Kidney (tissue), 14 donors: ENCODE data around the gene FAM180A. TPM values are rescaled to one million over a fixed set of nuclear protein-coding genes. Genes with fewer than 3 reads are reported as not detected.

Experiments used
- DNase-seq, 5 donors: peaks; one replicate each; pipeline ENCODE4 v3.0.0-alpha.2; 2013 to 2020
- FAIRE-seq: peaks from 2 replicates; lab custom pipeline; 2012; peaks lifted over from hg19 to GRCh38; lab: Jason Lieb, UNC
- H3K27ac ChIP-seq, 2 donors: one replicate each; pipeline ENCODE4 v1.7.0; 2013; ENCODE audit warnings: low read depth in 2 of 2, low read length in 2 of 2, inconsistent platforms in 1 of 2
- H3K27me3 ChIP-seq: one replicate; pipeline ENCODE4 v1.7.1; 2013; ENCODE audit warnings: low read length, inconsistent platforms; ENCODE audit not compliant: control insufficient read depth, insufficient read depth
- H3K36me3 ChIP-seq, 3 donors: one replicate each; pipeline versions ENCODE4 v1.7.0 to v1.7.1; 2013; ENCODE audit warnings: low read length in 3 of 3, control low read depth in 1 of 3, inconsistent platforms in 1 of 3; ENCODE audit not compliant: insufficient read depth in 3 of 3, control insufficient read depth in 2 of 3
- H3K4me1 ChIP-seq, 3 donors: one replicate each; pipeline versions ENCODE4 v1.7.0 to v1.7.1; 2013; ENCODE audit warnings: low read length in 3 of 3, inconsistent platforms in 1 of 3, low read depth in 1 of 3; ENCODE audit not compliant: control insufficient read depth in 2 of 3, insufficient read depth in 2 of 3
- H3K4me3 ChIP-seq, 3 donors: one replicate each; pipeline versions ENCODE4 v1.7.0 to v1.8.1; 2013; ENCODE audit warnings: low read length in 3 of 3, control low read depth in 1 of 3, inconsistent platforms in 1 of 3
- H3K9ac ChIP-seq, 3 donors: one replicate each; pipeline versions ENCODE4 v1.7.0 to v1.7.1; 2013; ENCODE audit warnings: low read length in 3 of 3, control low read depth in 1 of 3, inconsistent platforms in 1 of 3
- H3K9me3 ChIP-seq, 3 donors: one replicate each; pipeline versions ENCODE4 v1.7.0 to v1.7.1; 2013; ENCODE audit warnings: low read length in 3 of 3, control low read depth in 1 of 3, inconsistent platforms in 1 of 3; ENCODE audit not compliant: control insufficient read depth in 2 of 3, insufficient read depth in 1 of 3
- CTCF ChIP-seq: IDR thresholded peaks from 3 replicates; pipeline ENCODE4 v1.5.1; 2012; ENCODE audit warnings: mild to moderate bottlenecking, moderate library complexity, borderline replicate concordance; ENCODE audit not compliant: insufficient read depth; ENCODE audit errors: extremely low read depth
- intact Hi-C: fragments of 100-400 bp; cut with DNase I; formaldehyde crosslinking; loops from one replicate; pipeline ENCODE4 v1.11.1; 2022
- polyA plus RNA-seq: library from polyadenylated mRNA; stranded (reverse); fragments of 350-450 nt; fragmentation: Illumina TruSeq; extraction: RNeasy Lipid Tissue Mini Kit (QIAGEN cat#74804); gene quantifications from one replicate; pipeline ENCODE4 v1.2.3, GENCODE V29; 2014; ENCODE audit warnings: low read depth, low replicate concordance; ENCODE audit not compliant: insufficient read depth
- total RNA-seq: library from RNA; stranded (reverse); fragmentation: NEBNext Ultra II Directional; extraction: Animal tissue kit (Norgen Biotek cat#: 25700); gene quantifications from one replicate; pipeline ENCODE4 v1.2.1, GENCODE V29; 2021
- donor health status: control.
- donor health status: control.
- donor health status: control.
- donor health status: control.
- donor health status: control.
- donor health status: DM: yes; HTN: yes; CAD: no.
- donor health status: Normal renal cell carcinoma (clear cell type).

FAM180A gene
- total and polyA plus RNA-seq, 2 donors from 2014 or later, result 1.7 to 2.2 TPM

GRCh38 chr7:135753616-135754413 lies 5.2 kb upstream of the FAM180A start:
- Histone ChIP-seq H3K36me3 (no peaks in the 10 kb centered on the region), H3K4me1 (peaks cover 0 to 2% (median 0%) of the 10 kb centered on the region in 3 donors), H3K27me3 (no peaks in the 10 kb centered on the region), H3K27ac (no peak overlapping the region), H3K9ac (no peak overlapping the region), H3K4me3 (no peak overlapping the region), H3K9me3 (no peaks in the 10 kb centered on the region)
- TF ChIP-seq CTCF, result no peak
- intact Hi-C loops, result no loop called here
- DNase-seq (no peak), FAIRE-seq (no peak)

GRCh38 chr7:135747366-135747765 lies 1.2 kb downstream of the FAM180A start:
- FAIRE-seq (no peak), DNase-seq (no peak)
- TF ChIP-seq CTCF, result no peak
- H3K27ac ChIP-seq, result peak overlapping the region in 1 of 2 donors; percentile 54
- H3K4me1 ChIP-seq, result no peaks in the 10 kb centered on the region
- no peak overlapping the region for H3K9ac ChIP-seq
- H3K36me3 ChIP-seq, result no peaks in the 10 kb centered on the region
- H3K4me3 ChIP-seq, result peak overlapping the region in 2 of 3 donors; percentile 32 to 41
- H3K27me3 ChIP-seq, result no peaks in the 10 kb centered on the region
- intact Hi-C loops, result no loop called here
- H3K9me3 ChIP-seq, result no peaks in the 10 kb centered on the region

- H3K9me3 ChIP-seq, result no peaks in the 10 kb centered on the region
- no peak overlapping the region for H3K4me3 ChIP-seq
- intact Hi-C loops, result no loop called here
- FAIRE-seq (no peak), DNase-seq (peak in 2 of 5 donors; percentile 65 to 84)
- TF ChIP-seq CTCF, result no peak
- H3K27me3 ChIP-seq, result no peaks in the 10 kb centered on the region
- no peak overlapping the region for H3K9ac ChIP-seq
- no peaks in the 10 kb centered on the region for H3K36me3 ChIP-seq
- no peaks in the 10 kb centered on the region for H3K4me1 ChIP-seq
- peak overlapping the region in 1 of 2 donors; percentile 83 for H3K27ac ChIP-seq
These were observed 2.8 kb downstream of the FAM180A start for GRCh38 chr7:135745703-135746312.
